Astrocyte of the spinal cord (primary cell): Measurements from ENCODE around the gene ASNS.
A peak's percentile ranks its signal among the peaks of the same experiment; 100 is the strongest.

ENCODE experiments used
- DNase-seq: peaks from one replicate; pipeline ENCODE4 v3.0.0; 2011; ENCODE audit warnings: low read depth, low spot score
- H3K4me3 ChIP-seq: 2 replicates; pipeline ENCODE4 v1.5.1; 2011; ENCODE audit warnings: low read depth, mild to moderate bottlenecking, low read length, moderate library complexity
- in situ Hi-C: cut with HindIII; loops from 2 replicates; pipeline ENCODE4 v1.10.0; 2017; ENCODE audit warnings: low sequenced_read_pairs
- TF ChIP-seq, protein P1 (sequence below): IDR thresholded peaks from 2 replicates; pipeline ENCODE4 v1.5.1; 2012; ENCODE audit warnings: low read depth, mild to moderate bottlenecking, low read length, inconsistent platforms

ASNS gene

DNA sequence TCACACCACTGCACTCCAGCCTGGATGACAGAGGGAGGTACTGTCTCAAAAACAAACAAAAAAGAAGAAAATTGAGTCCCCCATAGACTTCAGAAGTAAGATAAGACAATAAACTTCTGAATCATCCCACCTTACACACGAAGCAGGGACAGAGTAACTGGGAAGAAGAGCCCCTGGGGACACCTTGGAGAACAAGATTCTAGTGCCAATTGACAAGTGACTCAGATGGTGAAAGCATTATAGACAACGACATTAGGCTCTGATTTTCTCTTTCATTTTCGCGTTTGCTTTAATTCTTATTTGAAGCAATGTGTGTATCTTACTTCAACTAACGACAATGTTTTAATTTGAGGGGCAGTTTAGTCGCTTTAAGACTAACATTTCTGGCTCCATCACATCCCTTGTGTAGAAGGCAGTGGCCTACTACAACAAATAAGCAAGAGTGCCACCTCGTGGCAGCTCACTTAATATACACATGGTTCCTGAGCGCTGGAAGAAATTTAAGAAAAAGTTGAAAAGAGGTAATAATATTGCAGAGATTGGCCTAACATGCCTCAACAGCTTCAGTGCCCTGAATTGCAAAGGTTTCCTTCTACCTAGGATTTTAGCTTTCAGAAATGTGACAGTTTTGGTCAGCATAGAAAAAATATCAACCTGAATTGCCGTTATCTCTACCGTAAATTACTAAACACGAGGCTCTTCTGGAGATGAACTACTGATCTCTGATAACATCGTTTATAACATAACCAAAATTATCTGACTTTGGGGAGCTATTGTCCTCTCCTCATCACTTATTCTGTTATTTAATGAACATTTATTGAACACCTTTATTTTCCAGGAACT lies 36.7 kb downstream of the ASNS start:
- in situ Hi-C loops: no loop called here
- TF ChIP-seq, protein P1, sequence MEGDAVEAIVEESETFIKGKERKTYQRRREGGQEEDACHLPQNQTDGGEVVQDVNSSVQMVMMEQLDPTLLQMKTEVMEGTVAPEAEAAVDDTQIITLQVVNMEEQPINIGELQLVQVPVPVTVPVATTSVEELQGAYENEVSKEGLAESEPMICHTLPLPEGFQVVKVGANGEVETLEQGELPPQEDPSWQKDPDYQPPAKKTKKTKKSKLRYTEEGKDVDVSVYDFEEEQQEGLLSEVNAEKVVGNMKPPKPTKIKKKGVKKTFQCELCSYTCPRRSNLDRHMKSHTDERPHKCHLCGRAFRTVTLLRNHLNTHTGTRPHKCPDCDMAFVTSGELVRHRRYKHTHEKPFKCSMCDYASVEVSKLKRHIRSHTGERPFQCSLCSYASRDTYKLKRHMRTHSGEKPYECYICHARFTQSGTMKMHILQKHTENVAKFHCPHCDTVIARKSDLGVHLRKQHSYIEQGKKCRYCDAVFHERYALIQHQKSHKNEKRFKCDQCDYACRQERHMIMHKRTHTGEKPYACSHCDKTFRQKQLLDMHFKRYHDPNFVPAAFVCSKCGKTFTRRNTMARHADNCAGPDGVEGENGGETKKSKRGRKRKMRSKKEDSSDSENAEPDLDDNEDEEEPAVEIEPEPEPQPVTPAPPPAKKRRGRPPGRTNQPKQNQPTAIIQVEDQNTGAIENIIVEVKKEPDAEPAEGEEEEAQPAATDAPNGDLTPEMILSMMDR: peak; percentile 63
- peak; percentile 72 for DNase-seq
- H3K4me3 ChIP-seq: no peak overlapping the region

DNA sequence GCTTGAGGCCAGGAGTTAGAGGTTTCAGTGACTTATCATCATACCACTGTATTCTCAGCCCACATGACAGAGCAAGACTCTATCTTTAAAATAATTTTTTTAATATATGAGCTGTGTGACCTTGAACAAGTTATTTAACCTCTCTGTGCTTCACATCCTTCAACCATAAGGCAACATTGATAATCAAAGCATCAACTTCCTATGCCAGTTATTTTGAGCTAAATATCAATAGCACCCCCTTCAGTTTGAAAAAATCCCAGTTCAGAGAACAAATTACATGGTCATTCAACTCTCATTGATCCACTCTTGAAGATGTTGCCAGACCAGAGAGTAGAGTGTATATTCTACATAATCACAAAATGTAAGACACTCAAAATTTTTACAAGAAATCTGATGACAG lies 53.0 kb downstream of the ASNS start:
- DNase-seq: no peak
- in situ Hi-C loops: no loop called here
- H3K4me3 ChIP-seq: no peak overlapping the region
- TF ChIP-seq, protein P1: no peak

DNA sequence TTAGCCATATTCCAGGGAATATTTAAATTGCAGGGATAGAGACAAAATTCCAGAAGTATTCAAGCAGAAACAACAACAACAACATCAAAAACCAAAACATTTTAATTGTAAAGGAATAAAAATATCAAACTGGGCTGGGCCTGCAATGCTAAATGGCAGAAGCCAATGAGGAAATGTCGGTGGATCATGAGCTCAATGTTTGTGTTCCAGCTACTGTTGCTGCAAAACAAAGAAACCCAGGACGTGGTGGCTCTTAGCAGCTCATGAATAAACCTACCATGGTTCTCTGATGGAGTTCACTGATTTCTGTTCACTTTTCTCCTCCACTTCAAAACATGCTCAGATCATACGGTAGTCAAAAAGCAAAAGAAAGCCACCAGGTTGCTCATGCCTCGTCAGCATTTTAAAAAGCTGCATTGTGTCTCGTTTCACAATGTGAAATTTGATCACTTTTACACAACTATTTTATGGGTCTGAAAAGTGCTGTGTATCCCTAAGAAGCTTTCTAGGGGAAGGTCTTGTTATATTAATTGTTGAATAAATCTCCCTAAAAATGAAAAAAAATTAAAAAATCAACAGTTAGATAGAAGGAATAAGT lies 54.0 kb downstream of the ASNS start:
- no peak for DNase-seq
- in situ Hi-C loops: no loop called here
- TF ChIP-seq, protein P1: no peak
- no peak overlapping the region for H3K4me3 ChIP-seq
